ELR (cell line): ENCODE data around the gene COL18A1.
A peak's percentile ranks its signal among the peaks of the same experiment; 100 is the strongest.

Experiments used
- DNase-seq: peaks from one replicate; pipeline ENCODE4 v3.0.0-alpha.2; 2015; ENCODE audit warnings: low read depth

The COL18A1 gene

GRCh38 chr21:45507888-45508508, 103.0 kb downstream of the COL18A1 start:
- DNase-seq, result no peak

GRCh38 chr21:45508607-45509565, 103.9 kb downstream of the COL18A1 start:
- peak; percentile 25 for DNase-seq

GRCh38 chr21:45509566-45510465, 104.9 kb downstream of the COL18A1 start:
- no peak for DNase-seq

GRCh38 chr21:45510466-45510955, 105.5 kb downstream of the COL18A1 start:
- no peak for DNase-seq

GRCh38 chr21:45511007-45511406, 106.0 kb downstream of the COL18A1 start:
- no peak for DNase-seq

- DNase-seq, result no peak
Measured at GRCh38 chr21:45511661-45512431, 106.9 kb downstream of the COL18A1 start.

- no peak for DNase-seq
Measured at GRCh38 chr21:45512626-45513002, 107.6 kb downstream of the COL18A1 start.

GRCh38 chr21:45513003-45513717, 108.2 kb downstream of the COL18A1 start:
- DNase-seq, result no peak

- DNase-seq, result no peak
Measured at GRCh38 chr21:45513741-45514310, 108.9 kb downstream of the COL18A1 start.

GRCh38 chr21:45514311-45515021, 109.5 kb downstream of the COL18A1 start:
- no peak for DNase-seq

- no peak for DNase-seq
Measured at GRCh38 chr21:45515241-45516061, 110.5 kb downstream of the COL18A1 start.

- DNase-seq, result no peak
Measured at GRCh38 chr21:45516071-45516670, 111.2 kb downstream of the COL18A1 start.

- no peak for DNase-seq
Measured at GRCh38 chr21:45516671-45517151, 111.7 kb downstream of the COL18A1 start.

- peak; percentile 24 for DNase-seq
Measured at GRCh38 chr21:45517249-45518065, 112.5 kb downstream of the COL18A1 start.

GRCh38 chr21:45518742-45519141, 113.8 kb downstream of the COL18A1 start:
- no peak for DNase-seq

GRCh38 chr21:45519182-45519581, 114.2 kb downstream of the COL18A1 start:
- no peak for DNase-seq

- no peak for DNase-seq
Measured at GRCh38 chr21:45521241-45521640, 116.3 kb downstream of the COL18A1 start.
